ENCODE measurements around the gene PTPRK. TPM values are rescaled to one million over a fixed set of nuclear protein-coding genes. Genes with fewer than 3 reads are reported as not detected.
"Not testable (repeated sequence)": the region's sequence is repeated elsewhere in the genome, so short reads cannot be mapped to it uniquely, and the experiment has no call there.

PTPRK gene
- total and polyA plus RNA-seq, 2 experiments from 2014 or later = 26.9 to 56.4 TPM

DNA sequence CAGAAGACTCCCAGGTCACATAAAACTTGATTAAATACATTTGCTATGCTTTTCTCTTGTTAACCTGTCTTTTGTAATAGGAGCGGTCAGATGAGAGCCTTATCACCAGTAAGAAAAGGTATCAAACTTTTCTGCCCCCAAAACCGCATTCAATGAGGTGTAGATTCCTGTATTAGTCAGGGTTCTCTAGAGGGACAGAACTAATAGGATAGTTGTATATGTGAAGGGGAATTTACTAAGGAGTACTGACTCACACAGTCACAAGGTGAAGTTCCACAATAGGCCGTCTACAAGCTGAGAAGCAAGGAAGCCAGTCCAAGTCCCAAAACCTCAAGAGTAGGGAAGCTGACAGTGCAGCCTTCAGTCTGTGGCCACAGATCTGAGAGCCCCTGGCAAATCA lies 32.7 kb downstream of the PTPRK start (continued):
- TF ChIP-seq EZH2phosphoT487 (IDR thresholded peaks at IDR 0.05; ENCODE audit: unreplicated experiment) = no peak
- TF ChIP-seq, protein P1, sequence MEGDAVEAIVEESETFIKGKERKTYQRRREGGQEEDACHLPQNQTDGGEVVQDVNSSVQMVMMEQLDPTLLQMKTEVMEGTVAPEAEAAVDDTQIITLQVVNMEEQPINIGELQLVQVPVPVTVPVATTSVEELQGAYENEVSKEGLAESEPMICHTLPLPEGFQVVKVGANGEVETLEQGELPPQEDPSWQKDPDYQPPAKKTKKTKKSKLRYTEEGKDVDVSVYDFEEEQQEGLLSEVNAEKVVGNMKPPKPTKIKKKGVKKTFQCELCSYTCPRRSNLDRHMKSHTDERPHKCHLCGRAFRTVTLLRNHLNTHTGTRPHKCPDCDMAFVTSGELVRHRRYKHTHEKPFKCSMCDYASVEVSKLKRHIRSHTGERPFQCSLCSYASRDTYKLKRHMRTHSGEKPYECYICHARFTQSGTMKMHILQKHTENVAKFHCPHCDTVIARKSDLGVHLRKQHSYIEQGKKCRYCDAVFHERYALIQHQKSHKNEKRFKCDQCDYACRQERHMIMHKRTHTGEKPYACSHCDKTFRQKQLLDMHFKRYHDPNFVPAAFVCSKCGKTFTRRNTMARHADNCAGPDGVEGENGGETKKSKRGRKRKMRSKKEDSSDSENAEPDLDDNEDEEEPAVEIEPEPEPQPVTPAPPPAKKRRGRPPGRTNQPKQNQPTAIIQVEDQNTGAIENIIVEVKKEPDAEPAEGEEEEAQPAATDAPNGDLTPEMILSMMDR (conservative IDR thresholded peaks at IDR 0.05; ENCODE audit: low read depth in 2 of 2) = no peak
- TF ChIP-seq STAT1 (IDR thresholded peaks at IDR 0.05; ENCODE audit: unreplicated experiment) = no peak
- no peak for TF ChIP-seq ZNF114 (CRISPR knock-in tag; IDR thresholded peaks at IDR 0.05)
- TF ChIP-seq, protein P2, sequence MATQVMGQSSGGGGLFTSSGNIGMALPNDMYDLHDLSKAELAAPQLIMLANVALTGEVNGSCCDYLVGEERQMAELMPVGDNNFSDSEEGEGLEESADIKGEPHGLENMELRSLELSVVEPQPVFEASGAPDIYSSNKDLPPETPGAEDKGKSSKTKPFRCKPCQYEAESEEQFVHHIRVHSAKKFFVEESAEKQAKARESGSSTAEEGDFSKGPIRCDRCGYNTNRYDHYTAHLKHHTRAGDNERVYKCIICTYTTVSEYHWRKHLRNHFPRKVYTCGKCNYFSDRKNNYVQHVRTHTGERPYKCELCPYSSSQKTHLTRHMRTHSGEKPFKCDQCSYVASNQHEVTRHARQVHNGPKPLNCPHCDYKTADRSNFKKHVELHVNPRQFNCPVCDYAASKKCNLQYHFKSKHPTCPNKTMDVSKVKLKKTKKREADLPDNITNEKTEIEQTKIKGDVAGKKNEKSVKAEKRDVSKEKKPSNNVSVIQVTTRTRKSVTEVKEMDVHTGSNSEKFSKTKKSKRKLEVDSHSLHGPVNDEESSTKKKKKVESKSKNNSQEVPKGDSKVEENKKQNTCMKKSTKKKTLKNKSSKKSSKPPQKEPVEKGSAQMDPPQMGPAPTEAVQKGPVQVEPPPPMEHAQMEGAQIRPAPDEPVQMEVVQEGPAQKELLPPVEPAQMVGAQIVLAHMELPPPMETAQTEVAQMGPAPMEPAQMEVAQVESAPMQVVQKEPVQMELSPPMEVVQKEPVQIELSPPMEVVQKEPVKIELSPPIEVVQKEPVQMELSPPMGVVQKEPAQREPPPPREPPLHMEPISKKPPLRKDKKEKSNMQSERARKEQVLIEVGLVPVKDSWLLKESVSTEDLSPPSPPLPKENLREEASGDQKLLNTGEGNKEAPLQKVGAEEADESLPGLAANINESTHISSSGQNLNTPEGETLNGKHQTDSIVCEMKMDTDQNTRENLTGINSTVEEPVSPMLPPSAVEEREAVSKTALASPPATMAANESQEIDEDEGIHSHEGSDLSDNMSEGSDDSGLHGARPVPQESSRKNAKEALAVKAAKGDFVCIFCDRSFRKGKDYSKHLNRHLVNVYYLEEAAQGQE (IDR thresholded peaks at IDR 0.05; ENCODE audit: unreplicated experiment) = no peak

DNA sequence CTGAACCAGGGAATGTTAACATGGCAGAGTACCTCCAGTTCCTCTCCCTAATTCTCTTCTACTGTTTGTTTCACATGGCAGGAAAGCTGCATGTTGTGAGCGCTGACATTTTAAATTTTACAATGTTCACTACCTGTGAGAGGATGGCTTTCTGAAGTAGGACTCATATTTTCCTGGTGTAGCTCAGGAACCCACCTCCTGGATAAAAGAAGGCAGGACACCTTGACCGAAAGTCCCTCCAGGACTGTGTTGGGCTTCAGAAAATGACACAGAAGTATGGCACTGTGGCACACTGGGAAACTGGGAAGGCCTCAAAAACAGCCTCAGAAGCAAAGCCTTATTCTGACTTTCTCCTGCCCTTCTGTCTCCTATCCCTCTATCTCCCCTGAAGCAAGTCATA lies 33.3 kb downstream of the PTPRK start:
- DNase-seq (ENCODE audit: low spot score) = peak; percentile 42
- Histone ChIP-seq H3K36me3 (ENCODE audit: insufficient read depth) (no peaks in the 10 kb centered on the region), H3K27ac (ENCODE audit: low read depth) (no peak overlapping the region), H3K9me2 (ENCODE audit: insufficient read depth) (no peaks in the 10 kb centered on the region), H3K4me2 (no peak overlapping the region), H3K79me2 (replicated peaks; ENCODE audit: insufficient read depth) (peaks cover 76% of the 10 kb centered on the region), H3K4me1 (ENCODE audit: insufficient read depth) (peaks cover 46% of the 10 kb centered on the region), H4K20me1 (replicated peaks; ENCODE audit: insufficient read depth) (peaks cover 14% of the 10 kb centered on the region), H3F3A (replicated peaks; ENCODE audit: low read depth) (no peaks in the 10 kb centered on the region), H2AFZ (no peak overlapping the region), H3K27me3 (ENCODE audit: insufficient read depth) (no peaks in the 10 kb centered on the region), H3K4me3 (no peak overlapping the region)
- Mint-ChIP-seq H3K4me1 (peaks cover 45% of the 10 kb centered on the region), H3K27me3 (ENCODE audit: insufficient read depth, low read depth, poor library complexity) (no peaks in the 10 kb centered on the region), H3K4me3 (no peak overlapping the region), H3K36me3 (ENCODE audit: low read depth) (no peaks in the 10 kb centered on the region), H3K9me3 (no peaks in the 10 kb centered on the region), H3K27ac (0 out of 2 replicates have a peak overlapping the region, but pooled peaks have one; percentile 14)
- ATAC-seq = peak; percentile 87
- TF ChIP-seq EZH2phosphoT487 (IDR thresholded peaks at IDR 0.05; ENCODE audit: unreplicated experiment) (no peak), NANOG (IDR thresholded peaks at IDR 0.05; ENCODE audit: borderline replicate concordance) (no peak), ZNF114 (CRISPR knock-in tag; IDR thresholded peaks at IDR 0.05) (no peak)
- TF ChIP-seq, protein P2 (IDR thresholded peaks at IDR 0.05; ENCODE audit: unreplicated experiment) = no peak
- TF ChIP-seq, protein P1 (conservative IDR thresholded peaks at IDR 0.05; ENCODE audit: low read depth in 2 of 2) = peak; percentile 44 to 45

DNA sequence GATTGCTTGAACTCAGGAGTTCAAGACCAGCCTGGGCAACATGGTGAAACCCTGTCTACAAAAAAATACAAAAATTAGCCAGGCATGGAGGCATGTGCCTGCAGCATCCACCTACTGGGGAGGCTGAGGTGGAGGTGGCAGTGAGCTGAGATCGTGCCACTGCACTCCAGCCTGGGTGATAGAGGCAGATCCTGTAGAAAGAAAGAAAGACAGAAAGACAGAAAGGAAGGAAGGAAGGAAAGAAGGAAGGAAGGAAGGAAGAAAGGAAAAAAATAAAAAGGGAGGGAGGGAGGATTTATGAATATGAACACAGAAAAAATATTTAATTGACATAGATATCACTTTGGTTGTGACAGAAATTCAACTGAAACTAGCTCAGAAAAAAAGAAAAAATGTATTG lies 33.8 kb downstream of the PTPRK start:
- H3K4me1 Mint-ChIP-seq = peaks cover 44% of the 10 kb centered on the region
- H3K36me3 Mint-ChIP-seq (ENCODE audit: low read depth); H3K27ac ChIP-seq (ENCODE audit: low read depth); H3K27me3 Mint-ChIP-seq (ENCODE audit: insufficient read depth, low read depth, poor library complexity); H3K4me3 Mint-ChIP-seq; H3K27me3 ChIP-seq (ENCODE audit: insufficient read depth); H3F3A ChIP-seq (replicated peaks; ENCODE audit: low read depth); H3K9me2 ChIP-seq (ENCODE audit: insufficient read depth); H3K9me3 Mint-ChIP-seq; H3K36me3 ChIP-seq (ENCODE audit: insufficient read depth); H3K4me3 ChIP-seq; ATAC-seq; H2AFZ ChIP-seq; H3K4me2 ChIP-seq; DNase-seq (ENCODE audit: low spot score): not testable (repeated sequence)
- H3K27ac Mint-ChIP-seq = 0 out of 2 replicates have a peak overlapping the region, but pooled peaks have one; percentile 50
- peaks cover 12% of the 10 kb centered on the region for H4K20me1 ChIP-seq (replicated peaks; ENCODE audit: insufficient read depth)
- H3K79me2 ChIP-seq (replicated peaks; ENCODE audit: insufficient read depth) = peaks cover 76% of the 10 kb centered on the region
- peaks cover 45% of the 10 kb centered on the region for H3K4me1 ChIP-seq (ENCODE audit: insufficient read depth)
